HEK293T (cell line): ENCODE results near the gene NBEA.

Source experiments
- CTCF ChIA-PET: fragments of 350-600 bp; formaldehyde crosslinking; extraction: SDS; loops from one replicate; lab custom pipeline; 2021; ENCODE audit warnings: antibody characterized with exemption, inconsistent platforms; lab: Yijun Ruan, JAX
- POLR2A ChIA-PET: fragments of 350-600 bp; formaldehyde crosslinking; extraction: SDS; loops from one replicate; lab custom pipeline; 2020; ENCODE audit warnings: antibody characterized with exemption, inconsistent platforms; lab: Yijun Ruan, JAX
- DNase-seq: peaks from one replicate; pipeline ENCODE4 v3.0.0; 2012; ENCODE audit warnings: mixed read lengths; ENCODE audit errors: extremely low spot score
- ARNT ChIP-seq: fragments of 450-650 bp; IDR thresholded peaks from 2 replicates; pipeline ENCODE4 v1.6.1; 2017; ENCODE audit warnings: mild to moderate bottlenecking
- BHLHE40 ChIP-seq: fragments of 450-650 bp; IDR thresholded peaks from 2 replicates; pipeline ENCODE4 v1.6.1; 2016; ENCODE audit warnings: mild to moderate bottlenecking, moderate library complexity, borderline replicate concordance
- CTBP1 ChIP-seq: fragments of 450-650 bp; IDR thresholded peaks from 2 replicates; pipeline ENCODE4 v1.6.1; 2016; ENCODE audit warnings: borderline replicate concordance
- ELF4 ChIP-seq: fragments of 450-650 bp; IDR thresholded peaks from 2 replicates; pipeline ENCODE4 v1.6.1; 2017; ENCODE audit warnings: antibody characterized with exemption
- FOXA1 ChIP-seq: fragments of 450-650 bp; IDR thresholded peaks from 2 replicates; pipeline ENCODE4 v1.6.1; 2016; ENCODE audit warnings: mild to moderate bottlenecking
- FOXK2 ChIP-seq: fragments of 450-650 bp; IDR thresholded peaks from 2 replicates; pipeline ENCODE4 v1.6.1; 2016; ENCODE audit warnings: mild to moderate bottlenecking
- FOXM1 ChIP-seq: fragments of 450-650 bp; IDR thresholded peaks from 2 replicates; pipeline ENCODE4 v1.6.1; 2017; ENCODE audit warnings: mild to moderate bottlenecking, borderline replicate concordance
- HDGF ChIP-seq: fragments of 450-650 bp; IDR thresholded peaks from 2 replicates; pipeline ENCODE4 v1.6.1; 2017; ENCODE audit warnings: antibody characterized with exemption, borderline replicate concordance
- L3MBTL2 ChIP-seq: fragments of 450-650 bp; conservative IDR thresholded peaks from 2 replicates; pipeline ENCODE4 v1.6.1; 2016; ENCODE audit warnings: mild to moderate bottlenecking
- LEF1 ChIP-seq: fragments of 450-650 bp; IDR thresholded peaks from 2 replicates; pipeline ENCODE4 v1.6.1; 2017; ENCODE audit warnings: mild to moderate bottlenecking, borderline replicate concordance
- NFRKB ChIP-seq: fragments of 450-650 bp; IDR thresholded peaks from 2 replicates; pipeline ENCODE4 v1.6.1; 2016; ENCODE audit warnings: mild to moderate bottlenecking, moderate library complexity
- PKNOX1 ChIP-seq: fragments of 450-650 bp; IDR thresholded peaks from 2 replicates; pipeline ENCODE4 v1.6.1; 2016
- SP1 ChIP-seq: fragments of 450-650 bp; IDR thresholded peaks from 2 replicates; pipeline ENCODE4 v1.6.1; 2017
- SUZ12 ChIP-seq: fragments of 450-650 bp; IDR thresholded peaks from 2 replicates; pipeline ENCODE4 v1.6.1; 2016; ENCODE audit warnings: mild to moderate bottlenecking
- TARDBP ChIP-seq: fragments of 450-650 bp; IDR thresholded peaks from 2 replicates; pipeline ENCODE4 v1.6.1; 2016
- ZNF384 ChIP-seq: fragments of 450-650 bp; IDR thresholded peaks from 2 replicates; pipeline ENCODE4 v1.6.1; 2016

Gene NBEA

GRCh38 chr13:35704331-35704730 is 762.3 kb downstream of the NBEA start:
- POLR2A ChIA-PET, result no interaction called here
- no peak for TF ChIP-seq SP1
- TF ChIP-seq HDGF, result no peak
- TF ChIP-seq FOXA1, result no peak
- TF ChIP-seq BHLHE40, result no peak
- no peak for TF ChIP-seq ARNT
- no peak for TF ChIP-seq ZNF384
- TF ChIP-seq PKNOX1, result no peak
- TF ChIP-seq SUZ12, result no peak
- no peak for TF ChIP-seq LEF1
- TF ChIP-seq CTBP1, result no peak
- no peak for TF ChIP-seq TARDBP
- no peak for TF ChIP-seq FOXK2
- no peak for TF ChIP-seq L3MBTL2
- TF ChIP-seq ELF4, result no peak
- no peak for TF ChIP-seq FOXM1
- no peak for TF ChIP-seq NFRKB
- CTCF ChIA-PET, result interaction anchor here (0.7 kb wide), 1 partner anchor 56 kb away, joined by 3 read pairs; no protein-coding TSS in a partner anchor
- DNase-seq, result no peak

DNA sequence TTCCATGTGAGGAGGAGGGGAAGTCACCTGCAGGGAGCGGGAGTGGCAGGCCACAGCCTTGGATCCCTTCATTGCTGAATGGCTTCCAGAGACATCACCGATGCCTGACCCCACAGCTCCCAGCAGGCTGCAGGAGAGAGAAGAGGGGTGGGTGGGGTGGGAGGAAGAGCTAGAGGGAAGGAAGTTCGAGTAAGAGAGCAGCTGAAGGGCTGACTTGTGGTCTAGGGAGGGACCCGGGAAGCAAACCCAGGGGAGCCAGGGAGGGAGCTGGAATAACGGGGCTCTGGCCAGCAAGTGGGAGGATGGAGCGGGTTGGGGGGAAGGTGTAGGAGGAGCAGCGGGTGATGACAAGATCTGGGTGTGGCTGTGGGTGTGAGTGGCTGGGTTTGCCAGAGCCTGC is 764.2 kb downstream of the NBEA start:
- CTCF ChIA-PET, result no interaction called here
- POLR2A ChIA-PET, result no interaction called here
- no peak for TF ChIP-seq L3MBTL2
- no peak for TF ChIP-seq FOXK2
- TF ChIP-seq FOXA1, result no peak
- TF ChIP-seq ARNT, result no peak
- TF ChIP-seq ELF4, result no peak
- TF ChIP-seq FOXM1, result no peak
- TF ChIP-seq SUZ12, result no peak
- TF ChIP-seq LEF1, result no peak
- no peak for TF ChIP-seq CTBP1
- TF ChIP-seq NFRKB, result no peak
- TF ChIP-seq BHLHE40, result no peak
- no peak for TF ChIP-seq ZNF384
- TF ChIP-seq HDGF, result no peak
- TF ChIP-seq SP1, result no peak
- no peak for TF ChIP-seq PKNOX1
- no peak for TF ChIP-seq TARDBP
- no peak for DNase-seq

- no peak for DNase-seq
- ChIA-PET CTCF (no interaction called here), POLR2A (no interaction called here)
- TF ChIP-seq TARDBP, result no peak
- no peak for TF ChIP-seq ARNT
- TF ChIP-seq LEF1, result no peak
- no peak for TF ChIP-seq L3MBTL2
- TF ChIP-seq BHLHE40, result no peak
- no peak for TF ChIP-seq FOXK2
- no peak for TF ChIP-seq SUZ12
- no peak for TF ChIP-seq ELF4
- TF ChIP-seq FOXA1, result no peak
- TF ChIP-seq NFRKB, result no peak
- no peak for TF ChIP-seq CTBP1
- no peak for TF ChIP-seq ZNF384
- TF ChIP-seq PKNOX1, result no peak
- no peak for TF ChIP-seq SP1
- TF ChIP-seq FOXM1, result no peak
- no peak for TF ChIP-seq HDGF
Measured at GRCh38 chr13:35706721-35707120, 764.7 kb downstream of the NBEA start.

- no peak for TF ChIP-seq CTBP1
- TF ChIP-seq LEF1, result no peak
- TF ChIP-seq HDGF, result no peak
- TF ChIP-seq SP1, result no peak
- TF ChIP-seq L3MBTL2, result no peak
- no peak for TF ChIP-seq SUZ12
- CTCF ChIA-PET, result no interaction called here
- POLR2A ChIA-PET, result no interaction called here
- DNase-seq, result no peak
Measured at GRCh38 chr13:35711909-35712308, 769.8 kb downstream of the NBEA start.

GRCh38 chr13:35712907-35713761 is 771.1 kb downstream of the NBEA start:
- no peak for DNase-seq
- POLR2A ChIA-PET, result no interaction called here
- no peak for TF ChIP-seq L3MBTL2
- CTCF ChIA-PET, result interaction anchor here (0.6 kb wide), 1 partner anchor 56 kb away, joined by 5 read pairs; no protein-coding TSS in a partner anchor

DNA sequence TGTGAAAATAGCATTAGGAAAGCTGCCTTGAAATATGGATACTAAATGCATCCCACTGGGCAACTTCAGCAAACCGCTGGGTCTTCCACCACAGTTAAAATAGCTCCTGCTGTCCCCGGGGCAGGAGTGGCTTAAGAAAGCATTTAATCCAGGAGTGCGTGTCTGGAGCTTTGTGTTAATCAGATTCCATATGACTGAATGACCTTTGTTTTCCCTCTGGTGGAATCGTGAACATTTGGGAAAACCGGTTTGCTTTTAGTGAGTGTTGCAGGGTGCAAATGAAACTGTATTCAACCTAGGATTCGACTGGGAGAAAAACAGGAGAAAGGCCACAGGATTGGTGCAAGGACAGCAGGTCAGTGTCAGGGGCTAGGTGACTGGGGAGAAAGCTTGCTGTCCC is 772.1 kb downstream of the NBEA start:
- ChIA-PET CTCF (no interaction called here), POLR2A (no interaction called here)
- TF ChIP-seq TARDBP (no peak), FOXA1 (no peak), FOXK2 (no peak), HDGF (no peak), ARNT (no peak), CTBP1 (no peak), ZNF384 (no peak), FOXM1 (no peak), ELF4 (no peak), LEF1 (no peak), SP1 (no peak), PKNOX1 (no peak), BHLHE40 (no peak)
- DNase-seq, result no peak
